ENCODE data around the gene RAI1.
A peak's percentile ranks its signal among the peaks of the same experiment; 100 is the strongest.

RAI1 gene

DNA sequence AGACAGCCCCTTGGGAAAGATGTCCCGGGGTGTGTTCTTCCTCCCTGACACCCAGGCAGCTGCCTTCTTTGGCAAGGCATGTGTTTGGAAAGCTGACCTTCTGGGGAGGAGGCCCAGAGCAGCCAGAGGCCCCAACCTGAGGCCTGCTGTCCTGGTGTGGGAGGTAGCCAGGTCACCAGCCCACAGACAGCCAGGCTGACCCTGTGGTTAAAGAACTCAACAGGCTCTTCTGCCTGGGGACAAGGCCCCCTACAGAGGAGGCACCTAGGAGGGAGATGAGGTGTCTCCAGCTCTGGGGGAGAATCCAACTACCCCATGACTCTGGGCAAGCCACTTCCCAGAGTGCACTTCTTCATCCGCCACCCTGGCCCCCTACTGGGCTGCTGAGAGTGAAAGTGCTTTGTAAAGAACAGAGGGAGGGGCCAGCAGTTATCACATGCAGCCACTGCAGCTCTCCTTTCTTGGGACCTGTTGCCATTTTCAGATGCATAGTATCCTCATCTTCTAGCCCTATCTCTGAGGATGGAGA is 168.7 kb downstream of the RAI1 start:
- POLR2A ChIA-PET, result interaction anchor here (1.0 to 14.1 kb wide), 5 partner anchors 12 to 71 kb away, joined by 3 to 196 read pairs (median 3); partner anchors contain the start of gene SREBF1
- CTCF ChIA-PET, result interaction anchor here (3.1 kb wide), 1 partner anchor 10 kb away, joined by 8 read pairs; no protein-coding TSS in a partner anchor
- DNase-seq (ENCODE audit: extremely low spot score), result peak; percentile 70
- TF ChIP-seq HDGF (IDR thresholded peaks at IDR 0.05; ENCODE audit: borderline replicate concordance) (no peak), BHLHE40 (IDR thresholded peaks at IDR 0.05; ENCODE audit: borderline replicate concordance) (no peak), ZNF384 (IDR thresholded peaks at IDR 0.05) (no peak), L3MBTL2 (conservative IDR thresholded peaks at IDR 0.05) (no peak), SP1 (IDR thresholded peaks at IDR 0.05) (no peak), TARDBP (IDR thresholded peaks at IDR 0.05) (no peak), SUZ12 (IDR thresholded peaks at IDR 0.05) (no peak), FOXA1 (IDR thresholded peaks at IDR 0.05) (no peak), FOXM1 (IDR thresholded peaks at IDR 0.05; ENCODE audit: borderline replicate concordance) (no peak), LEF1 (IDR thresholded peaks at IDR 0.05; ENCODE audit: borderline replicate concordance) (no peak), PKNOX1 (IDR thresholded peaks at IDR 0.05) (no peak), NFRKB (IDR thresholded peaks at IDR 0.05) (no peak), ARNT (IDR thresholded peaks at IDR 0.05) (no peak), ELF4 (IDR thresholded peaks at IDR 0.05) (no peak), CTBP1 (IDR thresholded peaks at IDR 0.05; ENCODE audit: borderline replicate concordance) (no peak), FOXK2 (IDR thresholded peaks at IDR 0.05) (no peak)

DNA sequence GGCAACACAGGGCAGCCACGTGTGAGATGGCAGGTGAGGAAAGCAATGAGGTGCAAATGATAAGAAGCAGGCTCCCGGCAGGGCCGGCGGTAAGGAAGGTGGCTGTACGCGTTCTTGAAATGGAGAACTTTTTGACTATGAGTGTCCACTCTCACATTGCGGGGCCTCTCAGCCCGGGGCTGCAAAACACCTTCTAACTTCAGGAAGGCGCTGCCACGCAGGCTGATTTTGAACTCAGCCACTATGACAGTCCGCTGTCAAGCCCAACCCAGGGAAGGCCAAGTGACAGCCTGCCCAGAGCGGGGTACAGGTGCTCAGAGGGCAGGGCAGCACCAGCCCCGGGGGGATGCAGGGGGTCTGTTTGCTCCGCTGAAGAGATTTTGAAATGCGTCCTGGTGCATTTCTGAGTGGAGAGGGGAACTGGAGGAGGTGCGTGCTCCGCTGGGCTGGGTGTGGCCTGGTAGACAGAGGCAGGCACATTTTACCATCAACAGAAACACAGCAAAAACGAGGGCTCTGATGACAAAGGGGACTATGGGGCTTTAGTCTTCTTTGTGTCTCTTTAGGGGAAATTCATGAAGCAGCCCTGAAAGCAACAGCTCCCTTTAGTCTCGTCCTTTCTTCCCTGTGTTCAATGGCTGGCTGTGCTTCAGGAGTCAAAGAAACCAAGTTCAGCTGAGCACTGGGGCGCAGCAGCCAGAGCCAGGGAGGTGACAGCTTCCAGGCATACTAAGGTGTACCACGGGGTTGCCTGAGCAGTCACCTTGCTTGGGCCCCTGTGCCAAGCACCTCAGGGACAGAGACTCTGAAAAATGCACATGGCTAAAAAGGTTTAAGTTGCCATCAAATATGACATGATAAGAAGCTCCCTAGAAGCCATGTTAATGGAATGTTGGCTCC is 170.1 kb downstream of the RAI1 start:
- DNase-seq (ENCODE audit: extremely low spot score), result no peak
- ChIA-PET POLR2A (interaction anchor here (1.1 to 14.1 kb wide), 2 partner anchors 14 to 69 kb away, joined by 3 to 196 read pairs; partner anchors contain the start of gene SREBF1), CTCF (interaction anchor here (1.0 to 1.1 kb wide), 2 partner anchors 9 to 10 kb away, joined by 3 to 5 read pairs; no protein-coding TSS in a partner anchor)
- TF ChIP-seq ZNF384 (IDR thresholded peaks at IDR 0.05) (no peak), SP1 (IDR thresholded peaks at IDR 0.05) (no peak), PKNOX1 (IDR thresholded peaks at IDR 0.05) (no peak), FOXK2 (IDR thresholded peaks at IDR 0.05) (no peak), BHLHE40 (IDR thresholded peaks at IDR 0.05; ENCODE audit: borderline replicate concordance) (no peak), SUZ12 (IDR thresholded peaks at IDR 0.05) (no peak), L3MBTL2 (conservative IDR thresholded peaks at IDR 0.05) (no peak), ARNT (IDR thresholded peaks at IDR 0.05) (no peak), LEF1 (IDR thresholded peaks at IDR 0.05; ENCODE audit: borderline replicate concordance) (no peak), ELF4 (IDR thresholded peaks at IDR 0.05) (no peak), TARDBP (IDR thresholded peaks at IDR 0.05) (no peak), FOXM1 (IDR thresholded peaks at IDR 0.05; ENCODE audit: borderline replicate concordance) (no peak), NFRKB (IDR thresholded peaks at IDR 0.05) (no peak), FOXA1 (IDR thresholded peaks at IDR 0.05) (no peak), HDGF (IDR thresholded peaks at IDR 0.05; ENCODE audit: borderline replicate concordance) (no peak), CTBP1 (IDR thresholded peaks at IDR 0.05; ENCODE audit: borderline replicate concordance) (no peak)

GRCh38 chr17:17852930-17853329 is 171.7 kb downstream of the RAI1 start:
- POLR2A ChIA-PET, result interaction anchor here (0.9 to 14.1 kb wide), 2 partner anchors 15 to 26 kb away, joined by 3 to 196 read pairs; partner anchors contain the start of gene SREBF1
- CTCF ChIA-PET, result interaction anchor here (0.9 to 1.0 kb wide), 2 partner anchors 39 to 41 kb away, joined by 3 to 4 read pairs; no protein-coding TSS in a partner anchor
- TF ChIP-seq BHLHE40 (IDR thresholded peaks at IDR 0.05; ENCODE audit: borderline replicate concordance) (no peak), FOXA1 (IDR thresholded peaks at IDR 0.05) (no peak), CTBP1 (IDR thresholded peaks at IDR 0.05; ENCODE audit: borderline replicate concordance) (no peak), FOXK2 (IDR thresholded peaks at IDR 0.05) (no peak), PKNOX1 (IDR thresholded peaks at IDR 0.05) (no peak), SP1 (IDR thresholded peaks at IDR 0.05) (no peak), SUZ12 (IDR thresholded peaks at IDR 0.05) (no peak), ELF4 (IDR thresholded peaks at IDR 0.05) (no peak), L3MBTL2 (conservative IDR thresholded peaks at IDR 0.05) (no peak), TARDBP (IDR thresholded peaks at IDR 0.05) (no peak), FOXM1 (IDR thresholded peaks at IDR 0.05; ENCODE audit: borderline replicate concordance) (no peak), ZNF384 (IDR thresholded peaks at IDR 0.05) (no peak), LEF1 (IDR thresholded peaks at IDR 0.05; ENCODE audit: borderline replicate concordance) (no peak), HDGF (IDR thresholded peaks at IDR 0.05; ENCODE audit: borderline replicate concordance) (no peak), NFRKB (IDR thresholded peaks at IDR 0.05) (no peak)
- DNase-seq (ENCODE audit: extremely low spot score), result no peak

- POLR2A ChIA-PET, result interaction anchor here (1.3 to 14.1 kb wide), 2 partner anchors 12 to 16 kb away, joined by 3 to 196 read pairs; partner anchors contain the start of gene SREBF1
- CTCF ChIA-PET, result interaction anchor here (0.6 to 1.0 kb wide), 4 partner anchors 10 to 73 kb away, joined by 3 to 4 read pairs (median 4); no protein-coding TSS in a partner anchor
- TF ChIP-seq FOXA1 (IDR thresholded peaks at IDR 0.05) (no peak), ARNT (IDR thresholded peaks at IDR 0.05) (no peak), SP1 (IDR thresholded peaks at IDR 0.05) (no peak), ZNF384 (IDR thresholded peaks at IDR 0.05) (no peak), PKNOX1 (IDR thresholded peaks at IDR 0.05) (no peak), CTBP1 (IDR thresholded peaks at IDR 0.05; ENCODE audit: borderline replicate concordance) (no peak), HDGF (IDR thresholded peaks at IDR 0.05; ENCODE audit: borderline replicate concordance) (no peak), BHLHE40 (IDR thresholded peaks at IDR 0.05; ENCODE audit: borderline replicate concordance) (no peak), TARDBP (IDR thresholded peaks at IDR 0.05) (no peak), ELF4 (IDR thresholded peaks at IDR 0.05) (no peak), FOXK2 (IDR thresholded peaks at IDR 0.05) (no peak), NFRKB (IDR thresholded peaks at IDR 0.05) (no peak), L3MBTL2 (conservative IDR thresholded peaks at IDR 0.05) (no peak), SUZ12 (IDR thresholded peaks at IDR 0.05) (no peak), FOXM1 (IDR thresholded peaks at IDR 0.05; ENCODE audit: borderline replicate concordance) (no peak)
- DNase-seq (ENCODE audit: extremely low spot score), result no peak
Measured at GRCh38 chr17:17853811-17854447, 172.7 kb downstream of the RAI1 start.

Data from HEK293T (cell line).